Measurements from ENCODE around the gene HSPA1L. TPM values are rescaled to one million over a fixed set of nuclear protein-coding genes. Genes with fewer than 3 reads are reported as not detected.

The HSPA1L gene
- total RNA-seq, 1 experiment from 2014 or later, result 0.86 TPM

- Mint-ChIP-seq H3K9me3 (ENCODE audit: unreplicated experiment) (no peaks in the 10 kb centered on the region), H3K27me3 (ENCODE audit: insufficient read depth, unreplicated experiment) (no peaks in the 10 kb centered on the region), H3K4me1 (ENCODE audit: low read depth, unreplicated experiment) (peaks cover 18% of the 10 kb centered on the region), H3K4me3 (ENCODE audit: unreplicated experiment) (no peak overlapping the region), H3K36me3 (ENCODE audit: insufficient read depth, unreplicated experiment) (peaks cover 9% of the 10 kb centered on the region), H3K27ac (ENCODE audit: unreplicated experiment) (no peak overlapping the region)
- BruUV-seq (replicated peaks), result no TSS peak
- POLR2A ChIA-PET, result no interaction called here
- Histone ChIP-seq H3K27me3 (replicated peaks; ENCODE audit: control insufficient read depth, insufficient read depth, low read length) (no peaks in the 10 kb centered on the region), H3K4me1 (peaks cover 14% of the 10 kb centered on the region), H3K36me3 (ENCODE audit: control insufficient read depth, insufficient read depth, low read length) (0 out of 2 replicates have a peak, but pooled peaks cover 1% of the 10 kb centered on the region), H3K9me3 (no peaks in the 10 kb centered on the region), H3K4me3 (ENCODE audit: low read depth, low read length) (no peak overlapping the region)
- TF ChIP-seq CTCF (IDR thresholded peaks at IDR 0.05; ENCODE audit: insufficient read depth in 1 of 2, low read depth in 1 of 2, low read length in 1 of 2, severe bottlenecking in 1 of 2, unreplicated experiment in 1 of 2), result no peak
- no peak for DNase-seq
- intact Hi-C loops (cut with micrococcal nuclease; ENCODE audit: unreplicated experiment), result no loop called here
- CTCF ChIA-PET, result interaction anchor here (0.7 kb wide), 1 partner anchor 36 kb away, joined by 3 read pairs; no protein-coding TSS in a partner anchor
Measured at GRCh38 chr6:31765910-31766794, 48.9 kb downstream of the HSPA1L start.

DNA sequence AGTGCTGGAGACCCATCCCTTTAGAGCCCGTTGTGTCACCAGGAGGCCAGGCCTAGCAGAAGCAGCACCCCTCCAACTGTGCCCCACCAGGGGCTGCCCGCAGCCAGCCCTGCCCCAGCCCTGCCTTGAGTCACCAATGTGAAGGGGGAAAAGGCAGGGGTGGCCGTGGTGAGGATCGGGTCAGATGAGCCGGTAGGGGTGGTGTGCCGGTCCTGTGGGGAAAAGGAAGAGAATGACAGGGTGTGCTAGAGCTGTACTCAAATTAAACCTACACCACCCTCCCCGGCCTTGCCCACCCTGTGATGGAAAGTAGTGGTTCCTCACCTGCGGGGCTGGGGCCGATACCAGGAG is 49.5 kb downstream of the HSPA1L start:
- Mint-ChIP-seq H3K4me1 (ENCODE audit: low read depth, unreplicated experiment) (peaks cover 18% of the 10 kb centered on the region), H3K9me3 (ENCODE audit: unreplicated experiment) (no peaks in the 10 kb centered on the region), H3K36me3 (ENCODE audit: insufficient read depth, unreplicated experiment) (peaks cover 11% of the 10 kb centered on the region), H3K27me3 (ENCODE audit: insufficient read depth, unreplicated experiment) (no peaks in the 10 kb centered on the region), H3K27ac (ENCODE audit: unreplicated experiment) (peak overlapping the region; percentile 53), H3K4me3 (ENCODE audit: unreplicated experiment) (no peak overlapping the region)
- POLR2A ChIA-PET, result no interaction called here
- Histone ChIP-seq H3K36me3 (ENCODE audit: control insufficient read depth, insufficient read depth, low read length) (0 out of 2 replicates have a peak, but pooled peaks cover 1% of the 10 kb centered on the region), H3K9me3 (no peaks in the 10 kb centered on the region), H3K4me3 (ENCODE audit: low read depth, low read length) (no peak overlapping the region), H3K4me1 (peaks cover 14% of the 10 kb centered on the region), H3K27me3 (replicated peaks; ENCODE audit: control insufficient read depth, insufficient read depth, low read length) (no peaks in the 10 kb centered on the region)
- no peak for TF ChIP-seq CTCF (IDR thresholded peaks at IDR 0.05; ENCODE audit: insufficient read depth in 1 of 2, low read depth in 1 of 2, low read length in 1 of 2, severe bottlenecking in 1 of 2, unreplicated experiment in 1 of 2)
- CTCF ChIA-PET, result no interaction called here
- no peak for DNase-seq
- no TSS peak for BruUV-seq (replicated peaks)
- intact Hi-C loops (cut with micrococcal nuclease; ENCODE audit: unreplicated experiment), result no loop called here

DNA sequence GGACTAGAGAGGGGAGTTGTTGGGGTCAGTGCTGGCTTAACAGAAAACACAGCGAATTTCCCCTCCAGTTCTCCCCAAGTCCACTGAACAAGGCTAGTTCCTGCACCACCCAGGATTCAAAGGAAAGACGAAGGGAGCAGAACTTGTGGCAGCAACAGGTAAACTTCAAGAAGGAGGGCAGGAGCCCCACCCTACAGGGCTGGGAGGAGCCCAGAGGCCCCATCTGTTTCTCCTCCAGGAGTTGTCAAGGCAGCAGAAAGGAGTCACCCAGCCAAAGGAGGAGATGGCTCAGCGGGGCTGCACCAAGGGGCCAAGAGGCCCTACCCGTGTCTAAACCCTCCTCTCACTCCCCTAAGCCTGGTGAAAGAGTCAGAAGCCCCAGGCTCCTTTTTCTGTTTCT is 50.9 kb downstream of the HSPA1L start:
- H3K36me3 Mint-ChIP-seq (ENCODE audit: insufficient read depth, unreplicated experiment), result peaks cover 18% of the 10 kb centered on the region
- no peak for TF ChIP-seq CTCF (IDR thresholded peaks at IDR 0.05; ENCODE audit: insufficient read depth in 1 of 2, low read depth in 1 of 2, low read length in 1 of 2, severe bottlenecking in 1 of 2, unreplicated experiment in 1 of 2)
- no peak overlapping the region for H3K27ac Mint-ChIP-seq (ENCODE audit: unreplicated experiment)
- POLR2A ChIA-PET, result no interaction called here
- peaks cover 10% of the 10 kb centered on the region for H3K4me1 Mint-ChIP-seq (ENCODE audit: low read depth, unreplicated experiment)
- intact Hi-C loops (cut with micrococcal nuclease; ENCODE audit: unreplicated experiment), result no loop called here
- no TSS peak for BruUV-seq (replicated peaks)
- H3K9me3 ChIP-seq, result no peaks in the 10 kb centered on the region
- no peak overlapping the region for H3K4me3 ChIP-seq (ENCODE audit: low read depth, low read length)
- H3K27me3 Mint-ChIP-seq (ENCODE audit: insufficient read depth, unreplicated experiment), result no peaks in the 10 kb centered on the region
- no peaks in the 10 kb centered on the region for H3K9me3 Mint-ChIP-seq (ENCODE audit: unreplicated experiment)
- no peaks in the 10 kb centered on the region for H3K27me3 ChIP-seq (replicated peaks; ENCODE audit: control insufficient read depth, insufficient read depth, low read length)
- 0 out of 2 replicates have a peak, but pooled peaks cover 1% of the 10 kb centered on the region for H3K36me3 ChIP-seq (ENCODE audit: control insufficient read depth, insufficient read depth, low read length)
- CTCF ChIA-PET, result interaction anchor here (0.6 to 0.8 kb wide), 3 partner anchors 25 to 83 kb away, joined by 3 to 6 read pairs (median 3); partner anchors contain the start of genes ABHD16A and LY6G5C
- no peak overlapping the region for H3K4me3 Mint-ChIP-seq (ENCODE audit: unreplicated experiment)
- no peak for DNase-seq
- H3K4me1 ChIP-seq, result peaks cover 9% of the 10 kb centered on the region
